ENCODE data around the gene TLL1. TPM values are rescaled to one million over a fixed set of nuclear protein-coding genes. Genes with fewer than 3 reads are reported as not detected.

The TLL1 gene
- total and polyA plus RNA-seq, 8 donors, result 0.65 to 3.0 (median 1.6) TPM

DNA sequence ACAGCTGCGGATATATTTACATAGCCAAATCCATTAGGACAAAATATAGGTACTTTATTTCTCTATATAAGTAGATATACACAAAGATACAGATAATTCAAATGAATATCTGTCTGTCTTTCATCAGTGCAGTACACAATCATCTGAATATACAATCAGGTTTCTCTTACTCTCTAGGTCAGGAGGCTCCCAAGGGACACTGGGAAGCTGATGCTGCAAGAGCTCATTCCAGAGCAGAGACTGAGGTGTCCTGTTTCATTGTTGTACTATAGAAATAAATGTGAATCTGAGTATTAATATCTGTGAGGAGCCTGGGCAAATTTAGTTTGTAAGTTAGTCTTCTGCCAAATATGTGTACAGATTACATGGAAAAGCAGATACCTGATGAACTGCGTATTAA, 4.2 kb downstream of the TLL1 start:
- Histone ChIP-seq H3K27ac (no peak overlapping the region), H3K4me1 (peaks cover 0 to 4% (median 0%) of the 10 kb centered on the region in 3 donors), H3K4me3 (no peak overlapping the region), H3K9me3 (no peaks in the 10 kb centered on the region), H3K27me3 (no peaks in the 10 kb centered on the region), H3K36me3 (no peaks in the 10 kb centered on the region)
- intact Hi-C loops (cut with DNase I), result no loop called here
- FAIRE-seq, result no peak
- TF ChIP-seq, protein P1, sequence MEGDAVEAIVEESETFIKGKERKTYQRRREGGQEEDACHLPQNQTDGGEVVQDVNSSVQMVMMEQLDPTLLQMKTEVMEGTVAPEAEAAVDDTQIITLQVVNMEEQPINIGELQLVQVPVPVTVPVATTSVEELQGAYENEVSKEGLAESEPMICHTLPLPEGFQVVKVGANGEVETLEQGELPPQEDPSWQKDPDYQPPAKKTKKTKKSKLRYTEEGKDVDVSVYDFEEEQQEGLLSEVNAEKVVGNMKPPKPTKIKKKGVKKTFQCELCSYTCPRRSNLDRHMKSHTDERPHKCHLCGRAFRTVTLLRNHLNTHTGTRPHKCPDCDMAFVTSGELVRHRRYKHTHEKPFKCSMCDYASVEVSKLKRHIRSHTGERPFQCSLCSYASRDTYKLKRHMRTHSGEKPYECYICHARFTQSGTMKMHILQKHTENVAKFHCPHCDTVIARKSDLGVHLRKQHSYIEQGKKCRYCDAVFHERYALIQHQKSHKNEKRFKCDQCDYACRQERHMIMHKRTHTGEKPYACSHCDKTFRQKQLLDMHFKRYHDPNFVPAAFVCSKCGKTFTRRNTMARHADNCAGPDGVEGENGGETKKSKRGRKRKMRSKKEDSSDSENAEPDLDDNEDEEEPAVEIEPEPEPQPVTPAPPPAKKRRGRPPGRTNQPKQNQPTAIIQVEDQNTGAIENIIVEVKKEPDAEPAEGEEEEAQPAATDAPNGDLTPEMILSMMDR (IDR thresholded peaks at IDR 0.05), result no peak
- 90 to 91% methylated on average over 2 of the region's 2 CpGs for WGBS, 2 donors
- DNase-seq, result no peak
- no peak for ATAC-seq

DNA sequence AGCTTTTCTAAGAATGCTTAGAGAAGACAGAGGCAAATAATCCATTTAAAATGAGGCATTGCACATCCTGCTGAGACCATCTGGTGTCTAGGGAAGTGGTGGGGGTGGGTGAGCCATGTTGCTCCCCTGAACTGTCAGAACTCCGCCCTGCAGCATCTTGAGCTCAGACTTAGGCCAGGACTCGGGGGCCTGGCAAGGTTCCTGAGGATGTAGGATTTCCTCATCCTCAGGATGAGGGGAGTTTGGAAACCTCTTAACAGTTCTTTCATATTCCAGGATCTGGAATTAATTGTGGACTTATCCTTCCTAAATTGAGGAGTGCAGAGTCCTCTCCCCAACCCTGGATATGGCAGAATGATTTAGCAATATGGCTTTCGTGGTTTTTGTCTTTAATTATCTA, 6.6 kb downstream of the TLL1 start:
- WGBS, 2 donors, result 62 to 80% methylated on average over 3 of the region's 3 CpGs

DNA sequence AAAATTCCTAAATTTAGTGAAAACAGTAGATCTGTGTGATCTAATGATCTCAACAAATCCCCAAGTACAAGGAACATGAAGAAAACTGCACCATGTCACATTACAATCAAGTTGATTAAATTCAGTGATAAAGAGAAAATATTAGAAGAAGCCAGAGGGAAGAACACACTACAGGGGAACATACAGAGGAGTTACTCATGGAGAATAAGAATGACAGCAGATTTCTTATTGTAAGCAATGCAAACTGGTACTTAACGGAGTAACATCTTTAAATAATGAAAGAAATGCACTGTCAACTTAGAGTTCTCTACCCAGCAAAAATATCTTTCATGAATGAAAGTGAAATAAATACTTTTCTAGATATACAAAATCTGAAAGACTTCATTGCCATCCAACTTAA, 21.1 kb downstream of the TLL1 start:
- no peak overlapping the region for H3K4me3 ChIP-seq
- 96 to 97% methylated on average over 1 of the region's 1 CpG for WGBS, 2 donors
- DNase-seq (no peak), FAIRE-seq (no peak), ATAC-seq (no peak)
- TF ChIP-seq, protein P1 (IDR thresholded peaks at IDR 0.05), result no peak
- no peaks in the 10 kb centered on the region for H3K4me1 ChIP-seq
- H3K36me3 ChIP-seq, result no peaks in the 10 kb centered on the region
- no peak overlapping the region for H3K27ac ChIP-seq
- intact Hi-C loops (cut with DNase I), result no loop called here
- H3K27me3 ChIP-seq, result no peaks in the 10 kb centered on the region
- H3K9me3 ChIP-seq, result no peaks in the 10 kb centered on the region

More for the DNA sequence above, 6.6 kb downstream of the TLL1 start:
- H3K4me3 ChIP-seq, result no peak overlapping the region
- no peaks in the 10 kb centered on the region for H3K4me1 ChIP-seq
- DNase-seq (no peak), FAIRE-seq (no peak), ATAC-seq (no peak)
- H3K9me3 ChIP-seq, result no peaks in the 10 kb centered on the region
- H3K27ac ChIP-seq, result no peak overlapping the region
- H3K36me3 ChIP-seq, result no peaks in the 10 kb centered on the region
- H3K27me3 ChIP-seq, result no peaks in the 10 kb centered on the region
- TF ChIP-seq, protein P1 (IDR thresholded peaks at IDR 0.05), result no peak
- intact Hi-C loops (cut with DNase I), result no loop called here

GRCh38 chr4:165905405-165906027, 32.5 kb downstream of the TLL1 start:
- H3K27me3 ChIP-seq, result no peaks in the 10 kb centered on the region
- TF ChIP-seq, protein P1 (IDR thresholded peaks at IDR 0.05), result no peak
- no peak overlapping the region for H3K27ac ChIP-seq
- no peaks in the 10 kb centered on the region for H3K36me3 ChIP-seq
- intact Hi-C loops (cut with DNase I), result no loop called here
- no peak for DNase-seq
- no peaks in the 10 kb centered on the region for H3K4me1 ChIP-seq
- 59 to 62% methylated on average over 6 of the region's 6 CpGs for WGBS, 2 donors
- no peaks in the 10 kb centered on the region for H3K9me3 ChIP-seq
- H3K4me3 ChIP-seq, result no peak overlapping the region
- no peak for FAIRE-seq
- ATAC-seq, result no peak

DNA sequence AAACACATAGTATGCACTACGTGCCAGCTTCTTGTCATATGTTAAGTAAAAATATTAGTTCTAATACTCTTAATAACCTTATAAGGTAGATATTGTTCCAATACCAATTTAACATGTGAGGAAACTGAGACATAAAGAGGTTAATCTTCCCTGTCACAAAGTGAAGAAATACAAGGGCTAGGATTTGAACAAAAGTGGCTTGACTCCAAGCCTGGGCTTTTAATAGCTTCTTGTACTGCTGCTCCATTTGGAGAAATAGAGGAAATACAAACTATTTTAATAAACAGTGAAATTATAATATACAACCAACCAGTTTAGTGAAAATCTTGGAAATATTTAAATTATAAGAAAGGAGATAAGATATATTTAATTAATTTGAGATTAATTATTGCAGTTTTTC, 33.2 kb downstream of the TLL1 start:
- TF ChIP-seq, protein P1 (IDR thresholded peaks at IDR 0.05), result no peak
- intact Hi-C loops (cut with DNase I), result no loop called here

More for the DNA sequence above, 33.2 kb downstream of the TLL1 start:
- Histone ChIP-seq H3K27me3 (no peaks in the 10 kb centered on the region), H3K4me1 (no peaks in the 10 kb centered on the region), H3K9me3 (no peaks in the 10 kb centered on the region), H3K27ac (no peak overlapping the region), H3K4me3 (no peak overlapping the region), H3K36me3 (no peaks in the 10 kb centered on the region)
- WGBS, 2 donors, result 69 to 88% methylated on average over 1 of the region's 1 CpG
- FAIRE-seq, result no peak
- no peak for DNase-seq
- ATAC-seq, result no peak
